ENCODE results near the gene GPR153.

The GPR153 gene

GRCh38 chr1:6287029-6287428, 26.1 kb upstream of the GPR153 start:
- no peak for DNase-seq (ENCODE audit: low read depth in 2 of 2)

GRCh38 chr1:6286266-6286665, 25.4 kb upstream of the GPR153 start:
- DNase-seq (ENCODE audit: low read depth in 2 of 2) = no peak

GRCh38 chr1:6285336-6285735, 24.4 kb upstream of the GPR153 start:
- no peak for DNase-seq (ENCODE audit: low read depth in 2 of 2)

- DNase-seq (ENCODE audit: low read depth in 2 of 2) = no peak
Observed at GRCh38 chr1:6282577-6283270, 21.8 kb upstream of the GPR153 start.

- no peak for DNase-seq (ENCODE audit: low read depth in 2 of 2)
Observed at GRCh38 chr1:6281511-6282402, 20.9 kb upstream of the GPR153 start.

- DNase-seq (ENCODE audit: low read depth in 2 of 2) = no peak
Observed at GRCh38 chr1:6280761-6281451, 20.0 kb upstream of the GPR153 start.

GRCh38 chr1:6279613-6280383, 18.9 kb upstream of the GPR153 start:
- DNase-seq (ENCODE audit: low read depth in 2 of 2) = no peak

GRCh38 chr1:6279066-6279465, 18.2 kb upstream of the GPR153 start:
- no peak for DNase-seq (ENCODE audit: low read depth in 2 of 2)

- no peak for DNase-seq (ENCODE audit: low read depth in 2 of 2)
Observed at GRCh38 chr1:6278263-6278662, 17.4 kb upstream of the GPR153 start.

GRCh38 chr1:6276811-6277555, 16.1 kb upstream of the GPR153 start:
- DNase-seq (ENCODE audit: low read depth in 2 of 2) = no peak

GRCh38 chr1:6275826-6276782, 15.2 kb upstream of the GPR153 start:
- no peak for DNase-seq (ENCODE audit: low read depth in 2 of 2)

GRCh38 chr1:6274622-6275139, 13.8 kb upstream of the GPR153 start:
- no peak for DNase-seq (ENCODE audit: low read depth in 2 of 2)

- DNase-seq (ENCODE audit: low read depth in 2 of 2) = no peak
Observed at GRCh38 chr1:6274102-6274501, 13.2 kb upstream of the GPR153 start.

GRCh38 chr1:6273380-6273891, 12.5 kb upstream of the GPR153 start:
- DNase-seq (ENCODE audit: low read depth in 2 of 2) = no peak

GRCh38 chr1:6272868-6273267, 12.0 kb upstream of the GPR153 start:
- DNase-seq (ENCODE audit: low read depth in 2 of 2) = no peak

- no peak for DNase-seq (ENCODE audit: low read depth in 2 of 2)
Observed at GRCh38 chr1:6272452-6272851, 11.6 kb upstream of the GPR153 start.

- DNase-seq (ENCODE audit: low read depth in 2 of 2) = no peak
Observed at GRCh38 chr1:6271554-6271953, 10.7 kb upstream of the GPR153 start.

GRCh38 chr1:6271006-6271405, 10.1 kb upstream of the GPR153 start:
- no peak for DNase-seq (ENCODE audit: low read depth in 2 of 2)

GRCh38 chr1:6270401-6270800, 9.5 kb upstream of the GPR153 start:
- no peak for DNase-seq (ENCODE audit: low read depth in 2 of 2)
